SK-N-SH treated with all-trans-retinoic acid at 6 μM for 48 hours (cell line): ENCODE data around the gene PNPLA7.

Experiments
- ATAC-seq: fragments of 200-7000 bp; cut with Tn5 transposase; 3 replicates; pipeline ENCODE4 v1.9.1; 2020; ENCODE audit warnings: mild to moderate bottlenecking, moderate library complexity
- ARNTL ChIP-seq: fragments of 450-650 bp; formaldehyde crosslinking; IDR thresholded peaks from 2 replicates; pipeline ENCODE4 v1.5.0; 2020; ENCODE audit warnings: low read depth, mild to moderate bottlenecking, moderate library complexity, borderline replicate concordance
- BACH2 ChIP-seq: fragments of 250-450 bp; sonication (Bioruptor Pico); IDR thresholded peaks from 2 replicates; pipeline ENCODE4 v1.9.0; 2021; ENCODE audit warnings: mild to moderate bottlenecking, borderline replicate concordance
- CREB5 ChIP-seq: fragments of 250-450 bp; sonication (Bioruptor Pico); IDR thresholded peaks from 2 replicates; pipeline ENCODE4 v1.5.1; 2020; ENCODE audit warnings: low read depth, mild to moderate bottlenecking, moderate library complexity
- CSRNP3 ChIP-seq: fragments of 250-450 bp; sonication (Bioruptor Pico); IDR thresholded peaks from 2 replicates; pipeline ENCODE4 v1.5.1; 2021; ENCODE audit warnings: mild to moderate bottlenecking, moderate library complexity
- ESRRG ChIP-seq: fragments of 250-450 bp; sonication (Bioruptor Pico); IDR thresholded peaks from 2 replicates; pipeline ENCODE4 v1.6.1; 2021; ENCODE audit warnings: mild to moderate bottlenecking
- GLIS3 ChIP-seq: fragments of 250-450 bp; sonication (Bioruptor Pico); IDR thresholded peaks from 2 replicates; pipeline ENCODE4 v1.5.0; 2020; ENCODE audit warnings: mild to moderate bottlenecking, moderate library complexity
- ISL1 ChIP-seq: fragments of 250-450 bp; sonication (Bioruptor Pico); IDR thresholded peaks from 2 replicates; pipeline ENCODE4 v2.1.2; 2022; ENCODE audit warnings: mild to moderate bottlenecking, moderate library complexity
- PATZ1 ChIP-seq: fragments of 250-450 bp; sonication (Bioruptor Pico); IDR thresholded peaks from 2 replicates; pipeline ENCODE4 v1.8.0; 2020; ENCODE audit warnings: mild to moderate bottlenecking, moderate library complexity, borderline replicate concordance
- POU6F1 ChIP-seq: fragments of 250-450 bp; sonication (Bioruptor Pico); IDR thresholded peaks from 2 replicates; pipeline ENCODE4 v1.8.0; 2021; ENCODE audit warnings: low read depth, mild to moderate bottlenecking, moderate library complexity, borderline replicate concordance
- PPARA ChIP-seq: fragments of 250-450 bp; sonication (Bioruptor Pico); IDR thresholded peaks from 2 replicates; pipeline ENCODE4 v1.5.0; 2020; ENCODE audit warnings: mild to moderate bottlenecking, borderline replicate concordance
- SNAI2 ChIP-seq: fragments of 250-450 bp; sonication (Bioruptor Pico); IDR thresholded peaks from 2 replicates; pipeline ENCODE4 v1.5.0; 2020; ENCODE audit warnings: mild to moderate bottlenecking, moderate library complexity
- TCF4 ChIP-seq: fragments of 250-450 bp; sonication (Bioruptor Pico); IDR thresholded peaks from 2 replicates; pipeline ENCODE4 v1.8.0; 2021; ENCODE audit warnings: mild to moderate bottlenecking, moderate library complexity, borderline replicate concordance
- TSHZ2 ChIP-seq: fragments of 250-450 bp; sonication (Bioruptor Pico); IDR thresholded peaks from 2 replicates; pipeline ENCODE4 v1.5.0; 2020; ENCODE audit warnings: mild to moderate bottlenecking, moderate library complexity
- ZNF565 ChIP-seq: fragments of 450-650 bp; formaldehyde crosslinking; conservative IDR thresholded peaks from 2 replicates; pipeline ENCODE4 v1.5.0; 2020; ENCODE audit warnings: low read depth, mild to moderate bottlenecking, moderate library complexity
- ZNF70 ChIP-seq: fragments of 450-650 bp; formaldehyde crosslinking; IDR thresholded peaks from 2 replicates; pipeline ENCODE4 v1.5.0; 2020; ENCODE audit warnings: mild to moderate bottlenecking, moderate library complexity
- ZNF8 ChIP-seq: fragments of 450-650 bp; formaldehyde crosslinking; IDR thresholded peaks from 2 replicates; pipeline ENCODE4 v1.5.0; 2020; ENCODE audit warnings: mild to moderate bottlenecking, moderate library complexity

The PNPLA7 gene

GRCh38 chr9:137462396-137462985 is 87.7 kb downstream of the PNPLA7 start (continued):
- TF ChIP-seq POU6F1, result no peak

- no peak for ATAC-seq
- TF ChIP-seq POU6F1 (no peak), CREB5 (CRISPR knock-in tag) (no peak)
- TF ChIP-seq, all 23 proteins: peak for 0
These were observed 88.4 kb downstream of the PNPLA7 start for GRCh38 chr9:137461663-137462395.

GRCh38 chr9:137461316-137461662 is 88.9 kb downstream of the PNPLA7 start:
- no peak for TF ChIP-seq ESRRG
- TF ChIP-seq ZNF565 (CRISPR knock-in tag), result no peak
- no peak for TF ChIP-seq PPARA (CRISPR knock-in tag)
- no peak for TF ChIP-seq BACH2 (CRISPR knock-in tag)
- TF ChIP-seq TCF4 (CRISPR knock-in tag), result no peak
- TF ChIP-seq SNAI2, result no peak
- TF ChIP-seq CSRNP3 (CRISPR knock-in tag), result no peak
- no peak for TF ChIP-seq CREB5 (CRISPR knock-in tag)
- no peak for TF ChIP-seq ISL1 (CRISPR knock-in tag)
- TF ChIP-seq ARNTL (CRISPR knock-in tag), result no peak
- no peak for TF ChIP-seq POU6F1
- TF ChIP-seq ZNF70 (CRISPR knock-in tag), result no peak
- no peak for ATAC-seq

GRCh38 chr9:137460363-137461315 is 89.6 kb downstream of the PNPLA7 start:
- ATAC-seq, result no peak
- no peak for TF ChIP-seq TSHZ2 (CRISPR knock-in tag)
- no peak for TF ChIP-seq POU6F1
- no peak for TF ChIP-seq PATZ1
- no peak for TF ChIP-seq TCF4 (CRISPR knock-in tag)
- no peak for TF ChIP-seq ZNF8 (CRISPR knock-in tag)
- no peak for TF ChIP-seq GLIS3 (CRISPR knock-in tag)
